Aorta (tissue), 5 donors: ENCODE results near the gene TNS1. TPM values are rescaled to one million over a fixed set of nuclear protein-coding genes. Genes with fewer than 3 reads are reported as not detected.
A peak's percentile ranks its signal among the peaks of the same experiment; 100 is the strongest.

ENCODE experiments used
- ATAC-seq: fragments of 200-7000 bp; cut with Tn5 transposase; one replicate; pipeline ENCODE4 v1.9.1; 2022; ENCODE audit warnings: moderate library complexity; ENCODE audit not compliant: low FRiP score
- DNase-seq, 2 donors: peaks; one replicate each; pipeline ENCODE4 v3.0.0-alpha.2; 2020
- H3K27ac ChIP-seq, 2 donors: one replicate each; pipeline ENCODE4 v1.5.1; 2013; ENCODE audit warnings: low read length in 2 of 2, mild to moderate bottlenecking in 2 of 2, moderate library complexity in 2 of 2, control low read depth in 1 of 2, inconsistent platforms in 1 of 2, low read depth in 1 of 2
- H3K27me3 ChIP-seq, 2 donors: one replicate each; pipeline ENCODE4 v1.6.1; 2013; ENCODE audit warnings: control low read depth in 1 of 2, low read length in 1 of 2, mild to moderate bottlenecking in 1 of 2, moderate library complexity in 1 of 2; ENCODE audit not compliant: insufficient read depth in 2 of 2, control insufficient read depth in 1 of 2
- H3K36me3 ChIP-seq, 2 donors: one replicate each; pipeline ENCODE4 v1.6.1; 2013; ENCODE audit warnings: control low read depth in 1 of 2, low read length in 1 of 2, mild to moderate bottlenecking in 1 of 2; ENCODE audit not compliant: insufficient read depth in 2 of 2, control insufficient read depth in 1 of 2
- H3K4me1 ChIP-seq, 2 donors: one replicate each; pipeline ENCODE4 v1.6.1; 2013; ENCODE audit warnings: low read length in 2 of 2, control low read depth in 1 of 2, mild to moderate bottlenecking in 1 of 2, moderate library complexity in 1 of 2; ENCODE audit not compliant: insufficient read depth in 2 of 2, control insufficient read depth in 1 of 2
- H3K4me3 ChIP-seq, 2 donors: one replicate each; pipeline ENCODE4 v1.5.1; 2013; ENCODE audit warnings: low read length in 2 of 2, control low read depth in 1 of 2, mild to moderate bottlenecking in 1 of 2
- H3K9me3 ChIP-seq: one replicate; pipeline ENCODE4 v1.6.1; 2013; ENCODE audit warnings: mild to moderate bottlenecking, low read length; ENCODE audit not compliant: control insufficient read depth
- WGBS, 2 donors: extraction: QIAGEN DNeasy Blood & Tissue Kit; methylation state at CpG; one replicate each; pipeline ENCODE4 v1.1.7; 2013; 5-methylcytosine and 5-hydroxymethylcytosine counted together
- intact Hi-C, 2 donors: fragments of 100-400 bp; cut with DNase I; formaldehyde crosslinking; loops; one replicate each; pipeline versions ENCODE4 v1.14.2 to v1.15.0; 2022
- polyA plus RNA-seq, 2 donors: library from polyadenylated mRNA; stranded (reverse); fragments of 200-250 nt; gene quantifications; one replicate each; pipeline ENCODE4 v1.2.3, GENCODE V29; 2013
- total RNA-seq, 2 donors: library from RNA; stranded (reverse); fragmentation: NEBNext Ultra II Directional; extraction: Animal tissue kit (Norgen Biotek cat#: 25700); gene quantifications; one replicate each; pipeline ENCODE4 v1.2.1, GENCODE V29; 2021
- donor health status: healthy with polysubstance abuse.
- donor health status: Bipolar disorder and iron deficiency.
- donor health status: DM: no; HTN: no; CAD: no.
- donor health status: DM: no; HTN: no; CAD: no.
- donor health status: DM: yes; HTN: yes; CAD: no.

The TNS1 gene
- total and polyA plus RNA-seq, 4 donors: 303 to 1,949 (median 930) TPM

GRCh38 chr2:217913436-217913835 is 89.4 kb downstream of the TNS1 start:
- DNase-seq: peak in 1 of 2 donors; percentile 76
- intact Hi-C loops: loop anchor here in 1 of 2 donors (10.0 kb wide), 1 partner anchor 809 kb away; no protein-coding TSS in a partner anchor
- ATAC-seq: no peak
- H3K9me3 ChIP-seq: no peaks in the 10 kb centered on the region
- H3K4me1 ChIP-seq: peaks cover 12 to 20% of the 10 kb centered on the region in 2 donors
- H3K36me3 ChIP-seq: peaks cover 0 to 8% of the 10 kb centered on the region in 2 donors
- 20 to 27% methylated on average over 3 of the region's 3 CpGs for WGBS, 2 donors
- no peak overlapping the region for H3K4me3 ChIP-seq
- H3K27me3 ChIP-seq: no peaks in the 10 kb centered on the region
- H3K27ac ChIP-seq: peak overlapping the region; percentile 89 to 95

- WGBS, 2 donors: 8 to 11% methylated on average over 20 to 25 of the region's 25 CpGs
- DNase-seq: peak; percentile 57 to 75
- ATAC-seq: no peak
- intact Hi-C loops: loop anchor here in 1 of 2 donors (10.0 kb wide), 1 partner anchor 808 kb away; no protein-coding TSS in a partner anchor
- H3K4me3 ChIP-seq: no peak overlapping the region
- peak overlapping the region; percentile 89 to 95 for H3K27ac ChIP-seq
- no peaks in the 10 kb centered on the region for H3K27me3 ChIP-seq
- peaks cover 12 to 20% of the 10 kb centered on the region in 2 donors for H3K4me1 ChIP-seq
- H3K36me3 ChIP-seq: peaks cover 0 to 6% of the 10 kb centered on the region in 2 donors
- no peaks in the 10 kb centered on the region for H3K9me3 ChIP-seq
Measured at GRCh38 chr2:217912098-217913024, 90.4 kb downstream of the TNS1 start.

- no peaks in the 10 kb centered on the region for H3K9me3 ChIP-seq
Measured at GRCh38 chr2:217911283-217912097, 91.3 kb downstream of the TNS1 start.

GRCh38 chr2:217910875-217911212 is 92.0 kb downstream of the TNS1 start:
- peaks cover 0 to 6% of the 10 kb centered on the region in 2 donors for H3K36me3 ChIP-seq
- DNase-seq: peak in 1 of 2 donors; percentile 59
- intact Hi-C loops: loop anchor here in 1 of 2 donors (10.0 kb wide), 1 partner anchor 806 kb away; no protein-coding TSS in a partner anchor
- peak overlapping the region; percentile 89 to 95 for H3K27ac ChIP-seq
- no peaks in the 10 kb centered on the region for H3K9me3 ChIP-seq
- no peak for ATAC-seq
- peaks cover 10 to 20% of the 10 kb centered on the region in 2 donors for H3K4me1 ChIP-seq
- H3K4me3 ChIP-seq: no peak overlapping the region
- no peaks in the 10 kb centered on the region for H3K27me3 ChIP-seq

More at GRCh38 chr2:217911283-217912097, 91.3 kb downstream of the TNS1 start:
- no peak for ATAC-seq
- Histone ChIP-seq H3K4me3 (no peak overlapping the region), H3K27ac (peak overlapping the region; percentile 89 to 95), H3K36me3 (peaks cover 0 to 6% of the 10 kb centered on the region in 2 donors), H3K27me3 (no peaks in the 10 kb centered on the region), H3K4me1 (peaks cover 12 to 20% of the 10 kb centered on the region in 2 donors)
- WGBS, 2 donors: 23 to 25% methylated on average over 9 of the region's 9 CpGs
- intact Hi-C loops: loop anchor here in 1 of 2 donors (10.0 kb wide), 1 partner anchor 807 kb away; no protein-coding TSS in a partner anchor
- DNase-seq: peak in 1 of 2 donors; percentile 81

- DNase-seq (peak in 1 of 2 donors; percentile 49), ATAC-seq (no peak)
- no peak overlapping the region for H3K4me3 ChIP-seq
- H3K4me1 ChIP-seq: peaks cover 7 to 20% of the 10 kb centered on the region in 2 donors
- peak overlapping the region; percentile 50 to 81 for H3K27ac ChIP-seq
- intact Hi-C loops: no loop called here
- H3K36me3 ChIP-seq: no peaks in the 10 kb centered on the region
- 31 to 33% methylated on average over 10 of the region's 10 CpGs for WGBS, 2 donors
- H3K9me3 ChIP-seq: no peaks in the 10 kb centered on the region
- H3K27me3 ChIP-seq: no peaks in the 10 kb centered on the region
Measured at GRCh38 chr2:217909156-217909820, 93.5 kb downstream of the TNS1 start.

GRCh38 chr2:217908544-217908943 is 94.3 kb downstream of the TNS1 start:
- H3K4me3 ChIP-seq: no peak overlapping the region
- ATAC-seq (no peak), DNase-seq (peak; percentile 41 to 46)
- H3K9me3 ChIP-seq: no peaks in the 10 kb centered on the region
- no peaks in the 10 kb centered on the region for H3K27me3 ChIP-seq
- H3K36me3 ChIP-seq: no peaks in the 10 kb centered on the region
- H3K27ac ChIP-seq: peak overlapping the region; percentile 48 to 50
- 40 to 42% methylated on average over 8 of the region's 8 CpGs for WGBS, 2 donors
- intact Hi-C loops: no loop called here
- peaks cover 8 to 22% of the 10 kb centered on the region in 2 donors for H3K4me1 ChIP-seq

GRCh38 chr2:217907266-217907665 is 95.5 kb downstream of the TNS1 start:
- WGBS, 2 donors: 93% methylated on average over 3 of the region's 3 CpGs
- no peak for ATAC-seq
- Histone ChIP-seq H3K27me3 (no peaks in the 10 kb centered on the region), H3K9me3 (no peaks in the 10 kb centered on the region), H3K4me3 (no peak overlapping the region), H3K27ac (peak overlapping the region; percentile 48 to 51), H3K36me3 (no peaks in the 10 kb centered on the region), H3K4me1 (peaks cover 6 to 24% of the 10 kb centered on the region in 2 donors)
- intact Hi-C loops: no loop called here
- DNase-seq: peak; percentile 38 to 71

GRCh38 chr2:217906798-217907197 is 96.0 kb downstream of the TNS1 start:
- intact Hi-C loops: no loop called here
- H3K27me3 ChIP-seq: no peaks in the 10 kb centered on the region
- H3K27ac ChIP-seq: peak overlapping the region; percentile 51 to 83
- H3K36me3 ChIP-seq: no peaks in the 10 kb centered on the region
- H3K4me3 ChIP-seq: no peak overlapping the region
- H3K9me3 ChIP-seq: no peaks in the 10 kb centered on the region
- DNase-seq: peak in 1 of 2 donors; percentile 89
- peaks cover 6 to 20% of the 10 kb centered on the region in 2 donors for H3K4me1 ChIP-seq
- ATAC-seq: no peak
- 24% methylated on average over 5 of the region's 5 CpGs for WGBS, 2 donors
